MM.1S (cell line): ENCODE results near the gene NHSL2.

Source experiments
- DNase-seq: peaks from one replicate; pipeline ENCODE4 v3.0.0-alpha.2; 2015
- H2AFZ ChIP-seq: fragments of 300-600 bp; sonication (generic); 2 replicates; pipeline ENCODE4 v1.6.0; 2016; ENCODE audit warnings: antibody characterized with exemption, low read length
- H3F3A ChIP-seq: fragments of 300-600 bp; sonication (generic); 2 replicates; pipeline ENCODE4 v1.6.1; 2016; ENCODE audit warnings: mild to moderate bottlenecking, antibody characterized with exemption, low read length, moderate library complexity, mixed read lengths; ENCODE audit not compliant: insufficient read depth
- H3K27ac ChIP-seq: fragments of 300-600 bp; sonication (generic); 2 replicates; pipeline ENCODE4 v1.5.1; 2016; ENCODE audit warnings: mild to moderate bottlenecking, low read length
- H3K27me3 ChIP-seq: fragments of 300-600 bp; sonication (generic); replicated peaks from 2 replicates; pipeline ENCODE4 v1.6.0; 2016; ENCODE audit warnings: low read length; ENCODE audit not compliant: insufficient read depth
- H3K36me3 ChIP-seq: fragments of 300-600 bp; sonication (generic); replicated peaks from 2 replicates; pipeline ENCODE4 v1.6.1; 2016; ENCODE audit warnings: mild to moderate bottlenecking, low read length, mixed read lengths; ENCODE audit not compliant: insufficient read depth
- H3K4me1 ChIP-seq: fragments of 300-600 bp; sonication (generic); 2 replicates; pipeline ENCODE4 v1.6.1; 2016; ENCODE audit warnings: low read length, mixed read lengths
- H3K4me2 ChIP-seq: fragments of 300-600 bp; sonication (generic); 2 replicates; pipeline ENCODE4 v1.6.0; 2016; ENCODE audit warnings: low read depth, low read length
- H3K4me3 ChIP-seq: fragments of 300-600 bp; sonication (generic); 2 replicates; pipeline ENCODE4 v1.5.1; 2016; ENCODE audit warnings: low read length, mixed read lengths
- H3K79me2 ChIP-seq: fragments of 300-600 bp; sonication (generic); 2 replicates; pipeline ENCODE4 v1.6.1; 2016; ENCODE audit warnings: mixed run types, low read length, mixed read lengths
- H3K9ac ChIP-seq: fragments of 300-600 bp; sonication (generic); 2 replicates; pipeline ENCODE4 v1.6.1; 2016; ENCODE audit warnings: low read length, mixed read lengths
- H3K9me2 ChIP-seq: fragments of 300-600 bp; sonication (generic); replicated peaks from 2 replicates; pipeline ENCODE4 v1.6.1; 2016; ENCODE audit warnings: mild to moderate bottlenecking, low read length, mixed read lengths; ENCODE audit not compliant: insufficient read depth
- H3K9me3 ChIP-seq: fragments of 300-600 bp; sonication (generic); replicated peaks from 2 replicates; pipeline ENCODE4 v1.6.1; 2016; ENCODE audit warnings: mild to moderate bottlenecking, low read length, mixed read lengths; ENCODE audit not compliant: insufficient read depth
- H4K20me1 ChIP-seq: fragments of 300-600 bp; sonication (generic); 2 replicates; pipeline ENCODE4 v1.6.1; 2016; ENCODE audit warnings: mild to moderate bottlenecking, low read length, moderate library complexity, mixed read lengths; ENCODE audit not compliant: insufficient read depth
- EZH2 ChIP-seq: fragments of 300-600 bp; sonication (generic); optimal IDR thresholded peaks from 2 replicates; pipeline ENCODE3; 2017; ENCODE audit warnings: low read depth, mild to moderate bottlenecking, antibody characterized with exemption, low read length, mixed read lengths
- EZH2phosphoT487 ChIP-seq: fragments of 300-600 bp; sonication (generic); IDR thresholded peaks from 2 replicates; pipeline ENCODE4 v1.6.1; 2018; ENCODE audit warnings: antibody characterized with exemption, low read length
- TF ChIP-seq, protein P1 (sequence below): fragments of 300-600 bp; sonication (generic); IDR thresholded peaks from 2 replicates; pipeline ENCODE4 v1.5.1; 2016; ENCODE audit warnings: antibody characterized with exemption, low read length, mixed read lengths

NHSL2 gene

DNA sequence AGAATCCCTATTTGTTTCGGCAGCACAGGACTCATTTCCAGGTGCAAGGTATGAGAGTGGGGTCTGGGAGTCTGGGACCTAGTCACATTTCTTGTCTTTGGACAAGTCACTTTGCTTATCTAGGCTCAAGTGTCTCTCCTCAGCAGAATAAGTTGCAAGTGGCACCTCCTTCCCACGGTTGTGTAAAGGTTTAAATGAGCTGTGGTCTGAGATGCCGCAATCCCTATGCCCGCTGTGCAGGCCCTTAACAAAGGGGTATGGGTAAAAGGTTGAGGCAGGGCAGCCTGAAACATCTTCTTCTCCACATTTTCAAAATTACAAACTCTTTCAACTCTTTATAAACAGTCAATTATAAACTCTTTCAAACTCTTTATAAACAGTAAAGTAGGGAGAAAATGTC, 127.4 kb downstream of the NHSL2 start:
- no peaks in the 10 kb centered on the region for H3K79me2 ChIP-seq
- no peak overlapping the region for H2AFZ ChIP-seq
- H3K27me3 ChIP-seq = no peaks in the 10 kb centered on the region
- H3K4me3 ChIP-seq = no peak overlapping the region
- no peak overlapping the region for H3K4me2 ChIP-seq
- no peaks in the 10 kb centered on the region for H4K20me1 ChIP-seq
- TF ChIP-seq EZH2 = no peak
- no peak for TF ChIP-seq EZH2phosphoT487
- H3K4me1 ChIP-seq = no peaks in the 10 kb centered on the region
- DNase-seq = no peak
- H3K9ac ChIP-seq = no peak overlapping the region
- H3K9me2 ChIP-seq = no peaks in the 10 kb centered on the region
- no peaks in the 10 kb centered on the region for H3K9me3 ChIP-seq
- no peaks in the 10 kb centered on the region for H3K36me3 ChIP-seq
- no peaks in the 10 kb centered on the region for H3F3A ChIP-seq
- no peak overlapping the region for H3K27ac ChIP-seq

DNA sequence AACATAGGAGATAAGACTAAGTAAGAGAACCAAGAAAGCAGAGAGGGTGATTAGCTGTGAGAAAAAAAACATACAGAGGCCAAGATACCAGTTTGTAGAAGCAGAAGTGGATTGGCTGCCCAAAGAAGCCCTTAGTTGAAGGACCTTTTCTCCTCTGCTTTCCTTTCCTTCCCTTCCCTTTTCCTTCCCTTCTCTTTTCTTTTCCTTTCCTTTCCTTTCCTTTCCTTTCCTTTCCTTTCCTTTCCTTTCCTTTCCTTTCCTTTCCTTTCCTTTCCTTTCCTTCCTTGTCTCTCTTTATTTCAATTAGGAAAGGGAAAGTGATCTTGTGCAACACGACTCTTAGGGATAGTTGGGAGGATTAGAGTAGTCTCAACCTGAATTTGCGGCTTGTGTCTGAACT, 128.2 kb downstream of the NHSL2 start:
- Histone ChIP-seq H3K9me2 (no peaks in the 10 kb centered on the region), H3K4me1 (no peaks in the 10 kb centered on the region), H3K36me3 (no peaks in the 10 kb centered on the region), H2AFZ (no peak overlapping the region), H3K27me3 (no peaks in the 10 kb centered on the region), H3F3A (no peaks in the 10 kb centered on the region), H3K79me2 (no peaks in the 10 kb centered on the region), H4K20me1 (no peaks in the 10 kb centered on the region), H3K4me2 (no peak overlapping the region), H3K27ac (no peak overlapping the region), H3K9ac (no peak overlapping the region), H3K9me3 (no peaks in the 10 kb centered on the region), H3K4me3 (no peak overlapping the region)
- TF ChIP-seq EZH2 = no peak
- TF ChIP-seq, protein P1, sequence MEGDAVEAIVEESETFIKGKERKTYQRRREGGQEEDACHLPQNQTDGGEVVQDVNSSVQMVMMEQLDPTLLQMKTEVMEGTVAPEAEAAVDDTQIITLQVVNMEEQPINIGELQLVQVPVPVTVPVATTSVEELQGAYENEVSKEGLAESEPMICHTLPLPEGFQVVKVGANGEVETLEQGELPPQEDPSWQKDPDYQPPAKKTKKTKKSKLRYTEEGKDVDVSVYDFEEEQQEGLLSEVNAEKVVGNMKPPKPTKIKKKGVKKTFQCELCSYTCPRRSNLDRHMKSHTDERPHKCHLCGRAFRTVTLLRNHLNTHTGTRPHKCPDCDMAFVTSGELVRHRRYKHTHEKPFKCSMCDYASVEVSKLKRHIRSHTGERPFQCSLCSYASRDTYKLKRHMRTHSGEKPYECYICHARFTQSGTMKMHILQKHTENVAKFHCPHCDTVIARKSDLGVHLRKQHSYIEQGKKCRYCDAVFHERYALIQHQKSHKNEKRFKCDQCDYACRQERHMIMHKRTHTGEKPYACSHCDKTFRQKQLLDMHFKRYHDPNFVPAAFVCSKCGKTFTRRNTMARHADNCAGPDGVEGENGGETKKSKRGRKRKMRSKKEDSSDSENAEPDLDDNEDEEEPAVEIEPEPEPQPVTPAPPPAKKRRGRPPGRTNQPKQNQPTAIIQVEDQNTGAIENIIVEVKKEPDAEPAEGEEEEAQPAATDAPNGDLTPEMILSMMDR = no peak
- no peak for TF ChIP-seq EZH2phosphoT487
- DNase-seq = no peak

DNA sequence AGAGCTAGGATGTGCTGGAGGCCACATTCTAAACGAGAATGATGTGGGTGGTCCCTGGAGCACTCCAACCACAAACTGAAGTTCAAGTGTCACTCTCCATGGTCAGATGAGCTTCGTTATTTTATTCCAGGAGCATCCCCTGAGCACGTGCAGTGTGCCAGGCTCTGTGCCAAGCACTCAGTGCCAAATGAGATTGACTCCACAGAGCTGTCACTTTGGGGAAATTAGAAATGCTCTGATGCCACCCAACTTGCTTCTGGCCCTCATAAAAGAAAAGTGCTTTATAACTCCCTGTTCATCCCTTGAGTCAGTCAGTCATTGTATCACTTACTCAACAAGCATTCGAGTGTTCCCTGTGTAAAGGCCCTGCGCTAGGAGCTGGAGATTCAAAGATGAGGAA, 129.9 kb downstream of the NHSL2 start:
- H3K4me1 ChIP-seq = no peaks in the 10 kb centered on the region
- H3K79me2 ChIP-seq = no peaks in the 10 kb centered on the region
- H3K9me3 ChIP-seq = no peaks in the 10 kb centered on the region
- no peak overlapping the region for H2AFZ ChIP-seq
- no peak overlapping the region for H3K4me2 ChIP-seq
- H3K4me3 ChIP-seq = no peak overlapping the region
- no peak for DNase-seq
- H4K20me1 ChIP-seq = no peaks in the 10 kb centered on the region
- H3K27ac ChIP-seq = no peak overlapping the region
- no peaks in the 10 kb centered on the region for H3K27me3 ChIP-seq
- H3K36me3 ChIP-seq = no peaks in the 10 kb centered on the region
- no peaks in the 10 kb centered on the region for H3F3A ChIP-seq
- TF ChIP-seq, protein P1 = no peak
- TF ChIP-seq EZH2 (no peak), EZH2phosphoT487 (no peak)
- H3K9ac ChIP-seq = no peak overlapping the region
- no peaks in the 10 kb centered on the region for H3K9me2 ChIP-seq

DNA sequence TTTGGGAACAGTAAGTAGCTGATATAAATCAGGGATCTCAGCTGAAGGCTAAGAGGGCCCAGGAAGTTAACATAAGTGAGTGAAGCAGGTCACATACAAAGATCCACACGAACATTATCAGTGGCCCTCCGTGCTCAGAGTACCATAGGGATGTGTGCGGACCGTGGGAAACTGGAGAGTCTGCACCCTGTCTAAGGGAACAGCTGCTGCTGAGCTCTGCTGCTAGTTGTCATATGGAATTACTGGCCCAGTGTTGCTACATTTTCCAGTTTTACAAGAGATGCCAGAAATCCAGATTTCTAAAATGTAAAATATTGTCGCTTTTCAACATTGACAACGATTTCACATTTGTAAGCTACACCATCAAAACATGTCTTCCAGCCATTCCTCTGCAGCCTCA, 130.5 kb downstream of the NHSL2 start:
- H3F3A ChIP-seq = no peaks in the 10 kb centered on the region
- H3K27me3 ChIP-seq = no peaks in the 10 kb centered on the region
- no peak overlapping the region for H3K27ac ChIP-seq
- no peak overlapping the region for H3K9ac ChIP-seq
- H3K9me3 ChIP-seq = no peaks in the 10 kb centered on the region
- DNase-seq = no peak
- no peaks in the 10 kb centered on the region for H3K36me3 ChIP-seq
- no peaks in the 10 kb centered on the region for H4K20me1 ChIP-seq
- TF ChIP-seq EZH2 = no peak
- TF ChIP-seq, protein P1 = no peak
- no peak for TF ChIP-seq EZH2phosphoT487
- no peaks in the 10 kb centered on the region for H3K9me2 ChIP-seq
- no peak overlapping the region for H3K4me2 ChIP-seq
- H3K4me1 ChIP-seq = no peaks in the 10 kb centered on the region
- H2AFZ ChIP-seq = no peak overlapping the region
- no peak overlapping the region for H3K4me3 ChIP-seq
- H3K79me2 ChIP-seq = no peaks in the 10 kb centered on the region
